ENCODE measurements around the gene MED15. TPM values are rescaled to one million over a fixed set of nuclear protein-coding genes. Genes with fewer than 3 reads are reported as not detected.
"Not testable (repeated sequence)": the region's sequence is repeated elsewhere in the genome, so short reads cannot be mapped to it uniquely, and the experiment has no call there.

The MED15 gene
- polyA plus RNA-seq, 2 of the 4 experiments (the other 2 are of a cell fraction), result 10.7 to 29.7 TPM

GRCh38 chr22:20499769-20500168, 7.6 kb upstream of the MED15 start:
- 61% methylated on average over 6 of the region's 7 CpGs for WGBS (ENCODE audit: missing lambda C conversion rate)
- ATAC-seq (no peak), DNase-seq (ENCODE audit: low read depth in 1 of 2, low spot score in 1 of 2) (no peak), FAIRE-seq (no peak)
- ChIA-PET POLR2A (no interaction called here), CTCF (no interaction called here)
- Histone ChIP-seq H3K4me2 (no peak overlapping the region), H3K4me3 (no peak overlapping the region), H3K9me3 (no peaks in the 10 kb centered on the region), H3K4me1 (peaks cover 17% of the 10 kb centered on the region), H3K27ac (no peak overlapping the region)
- TF ChIP-seq HES2 (IDR thresholded peaks at IDR 0.05), result no peak
- no peak for TF ChIP-seq TFCP2L1 (CRISPR knock-in tag; IDR thresholded peaks at IDR 0.05)
- no peak for TF ChIP-seq HEYL (CRISPR knock-in tag; IDR thresholded peaks at IDR 0.05)
- no peak for TF ChIP-seq MYC (IDR thresholded peaks at IDR 0.05; ENCODE audit: borderline replicate concordance, low read length)
- no peak for TF ChIP-seq ZNF302 (CRISPR knock-in tag; IDR thresholded peaks at IDR 0.05)
- no peak for TF ChIP-seq RCOR1 (IDR thresholded peaks at IDR 0.05; ENCODE audit: low read depth, low read length)

GRCh38 chr22:20503816-20504215, 3.6 kb upstream of the MED15 start:
- peak in 1 of 2 experiments; percentile 75 for DNase-seq (ENCODE audit: low read depth in 1 of 2, low spot score in 1 of 2)

GRCh38 chr22:20504293-20504922, 3.0 kb upstream of the MED15 start:
- H3K4me2 ChIP-seq, result peak overlapping the region; percentile 74
- peak overlapping the region; percentile 79 to 81 for H3K27ac ChIP-seq
- ATAC-seq (peak; percentile 33 to 54), DNase-seq (ENCODE audit: low read depth in 1 of 2, low spot score in 1 of 2) (peak in 1 of 2 experiments; percentile 80)
- not testable (repeated sequence) for H3K4me3 ChIP-seq; FAIRE-seq; H3K9me3 ChIP-seq; TF ChIP-seq FOSL2 (IDR thresholded peaks at IDR 0.05)
- 32% methylated on average over 5 of the region's 5 CpGs for WGBS (ENCODE audit: missing lambda C conversion rate)
- TF ChIP-seq MAX (IDR thresholded peaks at IDR 0.05) (0 out of 2 replicates have a peak, but pooled peaks have one; percentile 14), JUNB (IDR thresholded peaks at IDR 0.05) (0 out of 2 replicates have a peak, but pooled peaks have one; percentile 36), FOSL2 (CRISPR knock-in tag; IDR thresholded peaks at IDR 0.05) (peak; percentile 65)
- H3K4me1 ChIP-seq, result peaks cover 25% of the 10 kb centered on the region
- CTCF ChIA-PET, result interaction anchor here (1.2 to 2.6 kb wide), 3 partner anchors 60 to 86 kb away, joined by 5 to 7 read pairs (median 6); no protein-coding TSS in a partner anchor
- POLR2A ChIA-PET, result interaction anchor here (0.6 kb wide), 1 partner anchor 9 kb away, joined by 3 read pairs; the partner anchor contains the start of gene KLHL22

More at GRCh38 chr22:20503816-20504215, 3.6 kb upstream of the MED15 start:
- 28% methylated on average over 2 of the region's 2 CpGs for WGBS (ENCODE audit: missing lambda C conversion rate)
- Histone ChIP-seq H3K9me3 (no peaks in the 10 kb centered on the region), H3K4me3 (no peak overlapping the region), H3K27ac (peak overlapping the region; percentile 79 to 81), H3K4me1 (peaks cover 21% of the 10 kb centered on the region), H3K4me2 (peak overlapping the region; percentile 74)
- ATAC-seq (peak; percentile 45 to 59), FAIRE-seq (no peak)
- ChIA-PET CTCF (interaction anchor here (1.2 to 2.6 kb wide), 3 partner anchors 61 to 85 kb away, joined by 5 to 7 read pairs (median 6); no protein-coding TSS in a partner anchor), POLR2A (interaction anchor here (0.6 kb wide), 1 partner anchor 8 kb away, joined by 3 read pairs; the partner anchor contains the start of gene KLHL22)
- TF ChIP-seq HOXB13 (CRISPR knock-in tag; IDR thresholded peaks at IDR 0.05; ENCODE audit: low read depth), result no peak
- no peak for TF ChIP-seq FOSL2 (IDR thresholded peaks at IDR 0.05)
- TF ChIP-seq FOSL2 (CRISPR knock-in tag; IDR thresholded peaks at IDR 0.05), result no peak
- no peak for TF ChIP-seq RARB (CRISPR knock-in tag; IDR thresholded peaks at IDR 0.05)
- no peak for TF ChIP-seq PHF8 (IDR thresholded peaks at IDR 0.05; ENCODE audit: borderline replicate concordance, low read depth)
- no peak for TF ChIP-seq MAFK (IDR thresholded peaks at IDR 0.05; ENCODE audit: partially characterized antibody)
- TF ChIP-seq BHLHE40 (IDR thresholded peaks at IDR 0.05; ENCODE audit: low read depth, low read length), result no peak
- no peak for TF ChIP-seq TFCP2L1 (CRISPR knock-in tag; IDR thresholded peaks at IDR 0.05)
- no peak for TF ChIP-seq RAD21 (conservative IDR thresholded peaks at IDR 0.05 in 1 of 2, IDR thresholded peaks at IDR 0.05 in 1 of 2)
- TF ChIP-seq HEYL (CRISPR knock-in tag; IDR thresholded peaks at IDR 0.05), result no peak
- no peak for TF ChIP-seq USF2 (IDR thresholded peaks at IDR 0.05)
- no peak for TF ChIP-seq CBX8 (IDR thresholded peaks at IDR 0.05)

Measured in A549 (cell line).